OCI-LY7 (cell line): ENCODE measurements around the gene PEX1. TPM values are rescaled to one million over a fixed set of nuclear protein-coding genes. Genes with fewer than 3 reads are reported as not detected.

ENCODE experiments used
- BruUV-seq: library from RNA; stranded (reverse); fragments of 400-500 nt; replicated peaks from 2 replicates; lab custom pipeline; 2021; lab: Mats Ljungman, UMichigan
- CTCF ChIA-PET: fragments of 300-600 bp; sonication (Branson Sonifier 250); formaldehyde crosslinking; loops from one replicate; lab custom pipeline; 2022; ENCODE audit warnings: antibody characterized with exemption; ENCODE audit not compliant: unreplicated experiment; lab: Charles Lee
- POLR2A ChIA-PET: fragments of 300-600 bp; sonication (Branson Sonifier 250); formaldehyde crosslinking; loops from one replicate; lab custom pipeline; 2022; ENCODE audit warnings: antibody characterized with exemption; lab: Charles Lee
- DNase-seq: peaks from one replicate; pipeline ENCODE4 v3.0.0-alpha.2; 2015; ENCODE audit warnings: low spot score
- H2AFZ ChIP-seq: fragments of 200-600 bp; sonication (generic), shearing (Covaris generic); 2 replicates; pipeline ENCODE4 v1.6.1; 2014; ENCODE audit warnings: mild to moderate bottlenecking, antibody characterized with exemption, low read length, moderate library complexity
- H3K27ac ChIP-seq: fragments of 200-600 bp; sonication (generic); 2 replicates; pipeline ENCODE4 v1.5.1; 2014; ENCODE audit warnings: mixed run types, low read depth, mild to moderate bottlenecking, moderate library complexity, low read length, inconsistent platforms; ENCODE audit not compliant: poor library complexity, severe bottlenecking
- H3K36me3 ChIP-seq: fragments of 200-600 bp; sonication (generic); 2 replicates; pipeline ENCODE4 v1.6.1; 2014; ENCODE audit warnings: mild to moderate bottlenecking, antibody characterized with exemption, low read length, moderate library complexity, mixed read lengths; ENCODE audit not compliant: insufficient read depth
- H3K4me1 ChIP-seq: fragments of 200-600 bp; sonication (generic); 2 replicates; pipeline ENCODE4 v1.5.1; 2014; ENCODE audit warnings: mild to moderate bottlenecking, low read length; ENCODE audit not compliant: insufficient read depth, poor library complexity, severe bottlenecking
- H3K4me2 ChIP-seq: fragments of 200-600 bp; sonication (generic); 2 replicates; pipeline ENCODE4 v1.6.1; 2014; ENCODE audit warnings: mild to moderate bottlenecking, low read length
- H3K4me3 ChIP-seq: fragments of 200-600 bp; sonication (generic); 2 replicates; pipeline ENCODE4 v1.5.1; 2014; ENCODE audit warnings: mild to moderate bottlenecking, low read depth, low read length; ENCODE audit not compliant: poor library complexity, severe bottlenecking
- H3K79me2 ChIP-seq: fragments of 200-600 bp; sonication (generic); 2 replicates; pipeline ENCODE4 v1.6.1; 2016; ENCODE audit warnings: low read depth, mild to moderate bottlenecking, low read length, moderate library complexity, mixed read lengths; ENCODE audit not compliant: insufficient read depth
- H3K9me2 ChIP-seq: fragments of 200-600 bp; sonication (generic); 2 replicates; pipeline ENCODE4 v1.6.1; 2016; ENCODE audit warnings: mild to moderate bottlenecking, low read length, mixed read lengths; ENCODE audit not compliant: insufficient read depth
- H3K9me3 ChIP-seq: fragments of 200-600 bp; sonication (generic); 2 replicates; pipeline ENCODE4 v1.6.1; 2014; ENCODE audit warnings: mild to moderate bottlenecking, mixed run types, low read length, mixed read lengths
- H4K20me1 ChIP-seq: fragments of 200-600 bp; sonication (generic); 2 replicates; pipeline ENCODE4 v1.6.1; 2014; ENCODE audit warnings: mild to moderate bottlenecking, antibody characterized with exemption, low read length, moderate library complexity, mixed read lengths; ENCODE audit not compliant: insufficient read depth
- EZH2phosphoT487 ChIP-seq: fragments of 200-600 bp; sonication (generic); IDR thresholded peaks from 2 replicates; pipeline ENCODE4 v1.6.1; 2018; ENCODE audit warnings: low read depth, borderline replicate concordance, mild to moderate bottlenecking, mixed run types, antibody characterized with exemption, low read length, moderate library complexity, mixed read lengths
- intact Hi-C: fragments of 100-400 bp; cut with micrococcal nuclease; formaldehyde crosslinking; loops from one replicate; pipeline ENCODE4 v1.10.0; 2022; ENCODE audit not compliant: unreplicated experiment
- total RNA-seq, 2 experiments: library from RNA; depleted of rRNA in 1 of 2; stranded (reverse); fragments of >200 nt in 1 of 2; shearing (Covaris generic) in 1 of 2; gene quantifications; 2 replicates each; pipeline ENCODE4 v1.2.3, GENCODE V29; 2014 to 2022
- TF ChIP-seq, protein P1 (sequence below): fragments of 200-600 bp; sonication (generic); conservative IDR thresholded peaks from 2 replicates; pipeline ENCODE4 v1.5.1; 2014; ENCODE audit warnings: mild to moderate bottlenecking, antibody characterized with exemption, low read length, moderate library complexity, mixed read lengths

PEX1 gene
- total RNA-seq, 2 experiments from 2014 or later, result 28.7 to 36.0 TPM

DNA sequence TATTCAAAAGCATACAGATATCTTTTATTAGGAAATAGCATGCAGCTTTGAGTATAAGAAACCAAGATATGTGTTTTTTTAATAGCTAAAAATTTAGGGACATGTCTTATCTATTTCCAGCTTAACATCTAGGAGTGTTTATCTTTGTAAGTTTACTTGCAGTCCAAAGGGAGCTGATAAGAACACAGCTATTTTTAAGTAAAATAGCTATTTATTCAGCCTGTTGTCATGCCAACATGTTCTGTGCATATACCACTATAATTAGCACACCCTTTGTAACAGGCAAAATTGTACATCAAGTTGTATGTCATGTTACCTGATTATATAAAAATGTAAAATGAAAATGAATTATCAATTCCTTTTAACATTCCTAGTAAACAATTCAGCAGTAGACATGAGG lies 32.3 kb upstream of the PEX1 start:
- ChIA-PET CTCF (no interaction called here), POLR2A (interaction anchor here (0.7 to 1.2 kb wide), 3 partner anchors 8 to 1222 kb away, joined by 3 read pairs; no protein-coding TSS in a partner anchor)
- Histone ChIP-seq H2AFZ (no peak overlapping the region), H3K4me3 (no peak overlapping the region), H3K36me3 (peaks cover 65% of the 10 kb centered on the region), H3K79me2 (no peaks in the 10 kb centered on the region), H3K27ac (no peak overlapping the region), H3K4me1 (no peaks in the 10 kb centered on the region), H3K4me2 (no peak overlapping the region), H3K9me3 (no peaks in the 10 kb centered on the region), H3K9me2 (no peaks in the 10 kb centered on the region), H4K20me1 (peaks cover 5% of the 10 kb centered on the region; the same call in 1 of the 2 replicates)
- no TSS peak for BruUV-seq
- intact Hi-C loops, result loop anchor here (10.0 kb wide), 1 partner anchor 56 kb away; no protein-coding TSS in a partner anchor
- TF ChIP-seq, protein P1, sequence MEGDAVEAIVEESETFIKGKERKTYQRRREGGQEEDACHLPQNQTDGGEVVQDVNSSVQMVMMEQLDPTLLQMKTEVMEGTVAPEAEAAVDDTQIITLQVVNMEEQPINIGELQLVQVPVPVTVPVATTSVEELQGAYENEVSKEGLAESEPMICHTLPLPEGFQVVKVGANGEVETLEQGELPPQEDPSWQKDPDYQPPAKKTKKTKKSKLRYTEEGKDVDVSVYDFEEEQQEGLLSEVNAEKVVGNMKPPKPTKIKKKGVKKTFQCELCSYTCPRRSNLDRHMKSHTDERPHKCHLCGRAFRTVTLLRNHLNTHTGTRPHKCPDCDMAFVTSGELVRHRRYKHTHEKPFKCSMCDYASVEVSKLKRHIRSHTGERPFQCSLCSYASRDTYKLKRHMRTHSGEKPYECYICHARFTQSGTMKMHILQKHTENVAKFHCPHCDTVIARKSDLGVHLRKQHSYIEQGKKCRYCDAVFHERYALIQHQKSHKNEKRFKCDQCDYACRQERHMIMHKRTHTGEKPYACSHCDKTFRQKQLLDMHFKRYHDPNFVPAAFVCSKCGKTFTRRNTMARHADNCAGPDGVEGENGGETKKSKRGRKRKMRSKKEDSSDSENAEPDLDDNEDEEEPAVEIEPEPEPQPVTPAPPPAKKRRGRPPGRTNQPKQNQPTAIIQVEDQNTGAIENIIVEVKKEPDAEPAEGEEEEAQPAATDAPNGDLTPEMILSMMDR, result no peak
- no peak for TF ChIP-seq EZH2phosphoT487
- DNase-seq, result no peak

DNA sequence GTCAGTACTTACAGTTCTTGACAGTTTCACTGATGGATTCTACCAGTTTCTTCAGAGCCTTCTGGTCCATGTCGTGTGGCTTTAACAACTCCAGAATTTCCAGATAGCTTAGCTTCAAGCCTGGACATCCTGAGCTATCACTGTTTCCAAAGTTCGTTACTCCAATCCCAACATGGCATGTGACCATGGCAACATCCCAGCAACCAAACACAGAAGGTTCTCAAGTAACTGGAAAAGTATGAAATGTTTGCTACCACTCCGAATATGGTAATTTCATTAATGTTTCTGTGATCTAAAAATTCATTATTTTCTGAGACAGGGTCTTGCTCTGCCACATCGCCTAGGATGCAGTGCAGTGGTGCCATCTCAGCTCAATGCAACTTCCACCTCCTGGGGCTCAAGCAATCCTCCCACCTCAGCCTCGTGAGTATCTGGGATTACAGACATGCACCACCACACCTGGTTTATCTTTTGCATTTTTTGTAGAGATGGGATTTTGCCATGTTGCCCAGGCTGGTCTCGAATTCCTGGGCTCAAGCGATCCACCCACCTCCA lies 29.6 kb upstream of the PEX1 start:
- TF ChIP-seq, protein P1, result no peak
- TF ChIP-seq EZH2phosphoT487, result no peak
- Histone ChIP-seq H3K4me1 (no peaks in the 10 kb centered on the region), H3K9me3 (no peaks in the 10 kb centered on the region), H3K36me3 (peaks cover 43% of the 10 kb centered on the region), H3K4me3 (no peak overlapping the region), H3K27ac (no peak overlapping the region), H3K4me2 (no peak overlapping the region), H3K9me2 (no peaks in the 10 kb centered on the region), H2AFZ (no peak overlapping the region), H3K79me2 (no peaks in the 10 kb centered on the region), H4K20me1 (no peaks in the 10 kb centered on the region)
- DNase-seq, result no peak
- intact Hi-C loops, result no loop called here
- CTCF ChIA-PET, result no interaction called here
- POLR2A ChIA-PET, result interaction anchor here (0.6 to 1.8 kb wide), 3 partner anchors 8 to 24 kb away, joined by 3 to 13 read pairs (median 4); no protein-coding TSS in a partner anchor
- no TSS peak for BruUV-seq

DNA sequence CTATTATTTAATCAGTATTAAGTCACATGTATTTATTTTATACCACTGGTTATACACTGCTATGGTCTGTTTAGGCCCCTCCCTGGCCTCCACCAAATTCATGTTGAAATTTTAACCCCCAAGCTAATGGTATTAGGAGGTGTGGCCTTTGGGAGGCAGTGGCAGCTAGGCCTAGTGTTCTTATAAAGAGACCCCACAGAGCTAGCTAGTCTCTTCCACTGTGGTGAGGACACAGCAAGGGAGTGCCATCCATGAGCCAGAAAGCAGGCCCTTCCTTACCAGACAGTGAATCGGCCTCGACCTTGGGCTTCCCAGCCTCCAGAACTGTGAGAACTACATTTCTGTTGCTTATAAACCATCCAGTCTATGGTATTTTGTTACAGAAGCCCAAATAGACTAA lies 28.9 kb upstream of the PEX1 start:
- intact Hi-C loops, result no loop called here
- CTCF ChIA-PET, result interaction anchor here (0.9 kb wide), 1 partner anchor 38 kb away, joined by 3 read pairs; no protein-coding TSS in a partner anchor
- BruUV-seq, result no TSS peak

More for the DNA sequence above, 28.9 kb upstream of the PEX1 start:
- TF ChIP-seq, protein P1, result no peak
- TF ChIP-seq EZH2phosphoT487, result no peak
- POLR2A ChIA-PET, result interaction anchor here (0.9 to 1.7 kb wide), 2 partner anchors 21 to 25 kb away, joined by 3 to 6 read pairs; no protein-coding TSS in a partner anchor
- H3K27ac ChIP-seq, result no peak overlapping the region
- H3K36me3 ChIP-seq, result peaks cover 37% of the 10 kb centered on the region
- no peaks in the 10 kb centered on the region for H3K79me2 ChIP-seq
- H3K4me3 ChIP-seq, result no peak overlapping the region
- H4K20me1 ChIP-seq, result no peaks in the 10 kb centered on the region
- H3K4me1 ChIP-seq, result no peaks in the 10 kb centered on the region
- no peak overlapping the region for H3K4me2 ChIP-seq
- no peaks in the 10 kb centered on the region for H3K9me3 ChIP-seq
- no peaks in the 10 kb centered on the region for H3K9me2 ChIP-seq
- DNase-seq, result no peak
- no peak overlapping the region for H2AFZ ChIP-seq
